Measurements from ENCODE around the gene SERPINA7.
"Not testable (repeated sequence)": the region's sequence is repeated elsewhere in the genome, so short reads cannot be mapped to it uniquely, and the experiment has no call there.

SERPINA7 gene

GRCh38 chrX:106038625-106039024, at the start of gene SERPINA7:
Gene SERPINA7, minus strand, starts transcription at chrX:106038727. Its CDS starts 1,669 bp downstream, at chrX:106037058.
- DNase-seq = no peak

- no peak for DNase-seq
Measured at GRCh38 chrX:106069048-106069447, 30.5 kb upstream of the SERPINA7 start.

GRCh38 chrX:106050054-106050453, 11.5 kb upstream of the SERPINA7 start:
- no peak for DNase-seq

- no peak for DNase-seq
Measured at GRCh38 chrX:106042296-106042695, 3.8 kb upstream of the SERPINA7 start.

- no peak for DNase-seq
Measured at GRCh38 chrX:106040861-106041260, 2.3 kb upstream of the SERPINA7 start.

GRCh38 chrX:106039920-106040319, 1.4 kb upstream of the SERPINA7 start:
- DNase-seq = peak; percentile 1 to 52

GRCh38 chrX:106037835-106038473, 573 bp downstream of the SERPINA7 start:
- no peak for DNase-seq

- DNase-seq = no peak
Measured at GRCh38 chrX:106036716-106037115, 1.8 kb downstream of the SERPINA7 start.

GRCh38 chrX:106035064-106035463, 3.5 kb downstream of the SERPINA7 start:
- DNase-seq = peak; percentile 14 to 61

- DNase-seq = no peak
Measured at GRCh38 chrX:106023947-106024346, 14.6 kb downstream of the SERPINA7 start.

- DNase-seq = no peak
Measured at GRCh38 chrX:106022238-106022637, 16.3 kb downstream of the SERPINA7 start.

GRCh38 chrX:106014119-106014775, 24.3 kb downstream of the SERPINA7 start:
- DNase-seq = no peak

GRCh38 chrX:106009145-106009544, 29.4 kb downstream of the SERPINA7 start:
- DNase-seq = no peak

GRCh38 chrX:106007815-106008214, 30.7 kb downstream of the SERPINA7 start:
- DNase-seq = peak in 1 of 2 experiments; percentile 25

- no peak for DNase-seq
Measured at GRCh38 chrX:106005684-106006083, 32.8 kb downstream of the SERPINA7 start.

GRCh38 chrX:106000609-106001008, 37.9 kb downstream of the SERPINA7 start:
- not testable (repeated sequence) for DNase-seq

- no peak for DNase-seq
Measured at GRCh38 chrX:106000203-106000602, 38.3 kb downstream of the SERPINA7 start.

- DNase-seq = no peak
Measured at GRCh38 chrX:105999294-105999693, 39.2 kb downstream of the SERPINA7 start.

- DNase-seq = not testable (repeated sequence)
Measured at GRCh38 chrX:105988487-105988886, 50.0 kb downstream of the SERPINA7 start.

Data from NCI-H524 (cell line).